Stimulated activated CD4-positive, alpha-beta T cell treated with anti-CD3 and anti-CD28 coated beads, TNF-alpha, amount 100 ng/mL, for 4 hours (primary cell): ENCODE results near the gene MYBL2.

ENCODE experiments used
- DNase-seq, 3 experiments: peaks; one replicate each; pipeline ENCODE4 v3.0.0-alpha.2; 2020; ENCODE audit warnings: low read depth in 3 of 3

MYBL2 gene

GRCh38 chr20:43682446-43682845 is 15.5 kb downstream of the MYBL2 start:
- no peak for DNase-seq

GRCh38 chr20:43686820-43687219 is 19.9 kb downstream of the MYBL2 start:
- no peak for DNase-seq

- DNase-seq = no peak
These were observed 22.3 kb downstream of the MYBL2 start for GRCh38 chr20:43689165-43689564.

GRCh38 chr20:43690943-43691598 is 24.2 kb downstream of the MYBL2 start:
- DNase-seq = no peak

- DNase-seq = peak; percentile 10 to 21 (median 19)
These were observed 25.1 kb downstream of the MYBL2 start for GRCh38 chr20:43691928-43692524.

- DNase-seq = no peak
These were observed 27.8 kb downstream of the MYBL2 start for GRCh38 chr20:43694763-43695162.

- no peak for DNase-seq
These were observed 28.7 kb downstream of the MYBL2 start for GRCh38 chr20:43695571-43695970.

GRCh38 chr20:43699941-43700565 is 33.1 kb downstream of the MYBL2 start:
- no peak for DNase-seq

GRCh38 chr20:43700627-43701026 is 33.7 kb downstream of the MYBL2 start:
- no peak for DNase-seq

GRCh38 chr20:43702502-43702901 is 35.6 kb downstream of the MYBL2 start:
- no peak for DNase-seq

- no peak for DNase-seq
These were observed 43.6 kb downstream of the MYBL2 start for GRCh38 chr20:43710370-43711044.

GRCh38 chr20:43711098-43711654 is 44.3 kb downstream of the MYBL2 start:
- no peak for DNase-seq

- DNase-seq = no peak
These were observed 48.1 kb downstream of the MYBL2 start for GRCh38 chr20:43715044-43715443.

GRCh38 chr20:43715511-43715910 is 48.6 kb downstream of the MYBL2 start:
- no peak for DNase-seq

- DNase-seq = no peak
These were observed 49.2 kb downstream of the MYBL2 start for GRCh38 chr20:43716123-43716522.

GRCh38 chr20:43716757-43717615 is 50.1 kb downstream of the MYBL2 start:
- no peak for DNase-seq

- no peak for DNase-seq
These were observed 50.7 kb downstream of the MYBL2 start for GRCh38 chr20:43717616-43717995.

- no peak for DNase-seq
These were observed 53.1 kb downstream of the MYBL2 start for GRCh38 chr20:43720007-43720406.

GRCh38 chr20:43721097-43721428 is 54.1 kb downstream of the MYBL2 start:
- no peak for DNase-seq

- DNase-seq = no peak
These were observed 54.7 kb downstream of the MYBL2 start for GRCh38 chr20:43721429-43722152.

GRCh38 chr20:43722153-43722505 is 55.2 kb downstream of the MYBL2 start:
- DNase-seq = peak; percentile 18 to 40 (median 40)
